Neutrophil (primary cell): ENCODE measurements around the gene CD63.

Experiments
- H3K27ac ChIP-seq: fragments of 200-600 bp; sonication (generic); 2 replicates; pipeline ENCODE4 v1.5.1; 2016; ENCODE audit warnings: mild to moderate bottlenecking, moderate library complexity
- H3K27me3 ChIP-seq: fragments of 200-600 bp; sonication (generic); 2 replicates; pipeline ENCODE4 v1.6.0; 2016; ENCODE audit warnings: mild to moderate bottlenecking
- H3K36me3 ChIP-seq: fragments of 200-600 bp; sonication (generic); 2 replicates; pipeline ENCODE4 v1.5.1; 2017
- H3K4me1 ChIP-seq, 2 experiments: fragments of 200-600 bp in 1 of 2; sonication (generic) in 1 of 2; 1 replicate in 1 of 2; 2 replicates in 1 of 2; pipeline versions ENCODE4 v1.5.1 to v1.6.1; 2013 to 2016; ENCODE audit warnings: low read depth in 1 of 2, low read length in 1 of 2, mild to moderate bottlenecking in 1 of 2, moderate library complexity in 1 of 2; ENCODE audit not compliant: control insufficient read depth in 1 of 2, insufficient read depth in 1 of 2
- H3K4me3 ChIP-seq, 2 experiments: fragments of 200-600 bp in 1 of 2; sonication (generic) in 1 of 2; 1 replicate in 1 of 2; 2 replicates in 1 of 2; pipeline ENCODE4 v1.5.1; 2013 to 2016; ENCODE audit warnings: low read depth in 1 of 2, low read length in 1 of 2, mild to moderate bottlenecking in 1 of 2, moderate library complexity in 1 of 2
- H3K9me3 ChIP-seq: fragments of 200-600 bp; sonication (generic); 2 replicates; pipeline ENCODE4 v1.5.1; 2016
- CTCF ChIP-seq: fragments of 200-600 bp; sonication (generic); IDR thresholded peaks from 2 replicates; pipeline ENCODE4 v1.5.1; 2016; ENCODE audit warnings: antibody characterized with exemption

The CD63 gene

GRCh38 chr12:55746913-55747231 is 18.1 kb upstream of the CD63 start:
- Histone ChIP-seq H3K27ac (no peak overlapping the region), H3K9me3 (no peaks in the 10 kb centered on the region), H3K4me3 (no peak overlapping the region), H3K27me3 (peaks cover 51% of the 10 kb centered on the region), H3K36me3 (peaks cover 18% of the 10 kb centered on the region), H3K4me1 (peaks cover 14 to 15% of the 10 kb centered on the region in 2 experiments)
- no peak for TF ChIP-seq CTCF

- Histone ChIP-seq H3K36me3 (peaks cover 12% of the 10 kb centered on the region), H3K27me3 (peaks cover 57% of the 10 kb centered on the region), H3K4me1 (peaks cover 14 to 15% of the 10 kb centered on the region in 2 experiments), H3K9me3 (no peaks in the 10 kb centered on the region), H3K27ac (no peak overlapping the region), H3K4me3 (no peak overlapping the region)
- TF ChIP-seq CTCF, result no peak
Observed at GRCh38 chr12:55746174-55746912, 17.5 kb upstream of the CD63 start.

GRCh38 chr12:55745361-55746173 is 16.8 kb upstream of the CD63 start:
- Histone ChIP-seq H3K9me3 (no peaks in the 10 kb centered on the region), H3K36me3 (peaks cover 7% of the 10 kb centered on the region), H3K4me1 (peaks cover 14 to 15% of the 10 kb centered on the region in 2 experiments), H3K27ac (no peak overlapping the region), H3K4me3 (no peak overlapping the region), H3K27me3 (peaks cover 63% of the 10 kb centered on the region)
- no peak for TF ChIP-seq CTCF

GRCh38 chr12:55744340-55745030 is 15.7 kb upstream of the CD63 start:
- H3K27me3 ChIP-seq, result peaks cover 63% of the 10 kb centered on the region
- H3K4me1 ChIP-seq, result peaks cover 14 to 15% of the 10 kb centered on the region in 2 experiments
- no peak for TF ChIP-seq CTCF
- no peak overlapping the region for H3K27ac ChIP-seq
- H3K36me3 ChIP-seq, result peaks cover 6% of the 10 kb centered on the region
- H3K4me3 ChIP-seq, result peak overlapping the region in 1 of 2 experiments; percentile 54
- no peaks in the 10 kb centered on the region for H3K9me3 ChIP-seq

- Histone ChIP-seq H3K36me3 (peaks cover 3% of the 10 kb centered on the region), H3K27me3 (peaks cover 63% of the 10 kb centered on the region), H3K4me1 (peaks cover 15 to 17% of the 10 kb centered on the region in 2 experiments), H3K4me3 (peak overlapping the region; percentile 43 to 54), H3K9me3 (no peaks in the 10 kb centered on the region), H3K27ac (no peak overlapping the region)
- no peak for TF ChIP-seq CTCF
Observed at GRCh38 chr12:55743406-55744339, 14.9 kb upstream of the CD63 start.
